ENCODE data around the gene DAP.
"Not testable (repeated sequence)": the region's sequence is repeated elsewhere in the genome, so short reads cannot be mapped to it uniquely, and the experiment has no call there.

DNA sequence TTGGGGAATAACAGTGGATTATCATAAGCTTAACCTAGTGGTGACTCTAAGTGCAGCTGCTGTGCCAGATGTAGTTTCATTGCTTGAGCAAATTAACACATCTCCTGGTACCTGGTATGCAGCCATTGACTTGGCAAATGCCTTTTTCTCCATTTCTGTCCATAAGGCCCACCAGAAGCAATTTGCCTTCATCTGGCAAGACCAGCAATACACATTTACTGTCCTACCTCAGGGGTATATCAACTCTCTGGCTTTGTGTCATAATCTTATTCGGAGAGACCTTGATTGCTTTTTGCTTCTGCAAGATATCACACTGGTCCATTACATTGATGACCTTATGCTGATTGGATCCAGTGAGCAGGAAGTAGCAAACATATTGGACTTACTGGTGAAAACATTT lies 42.4 kb downstream of the DAP start:
- TF ChIP-seq, protein P1, sequence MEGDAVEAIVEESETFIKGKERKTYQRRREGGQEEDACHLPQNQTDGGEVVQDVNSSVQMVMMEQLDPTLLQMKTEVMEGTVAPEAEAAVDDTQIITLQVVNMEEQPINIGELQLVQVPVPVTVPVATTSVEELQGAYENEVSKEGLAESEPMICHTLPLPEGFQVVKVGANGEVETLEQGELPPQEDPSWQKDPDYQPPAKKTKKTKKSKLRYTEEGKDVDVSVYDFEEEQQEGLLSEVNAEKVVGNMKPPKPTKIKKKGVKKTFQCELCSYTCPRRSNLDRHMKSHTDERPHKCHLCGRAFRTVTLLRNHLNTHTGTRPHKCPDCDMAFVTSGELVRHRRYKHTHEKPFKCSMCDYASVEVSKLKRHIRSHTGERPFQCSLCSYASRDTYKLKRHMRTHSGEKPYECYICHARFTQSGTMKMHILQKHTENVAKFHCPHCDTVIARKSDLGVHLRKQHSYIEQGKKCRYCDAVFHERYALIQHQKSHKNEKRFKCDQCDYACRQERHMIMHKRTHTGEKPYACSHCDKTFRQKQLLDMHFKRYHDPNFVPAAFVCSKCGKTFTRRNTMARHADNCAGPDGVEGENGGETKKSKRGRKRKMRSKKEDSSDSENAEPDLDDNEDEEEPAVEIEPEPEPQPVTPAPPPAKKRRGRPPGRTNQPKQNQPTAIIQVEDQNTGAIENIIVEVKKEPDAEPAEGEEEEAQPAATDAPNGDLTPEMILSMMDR (IDR thresholded peaks at IDR 0.05; ENCODE audit: insufficient read depth, low read length, poor library complexity, severe bottlenecking): not testable (repeated sequence)
- TF ChIP-seq EZH2phosphoT487 (conservative IDR thresholded peaks at IDR 0.05; ENCODE audit: low read length): not testable (repeated sequence)

All from SU-DHL-6 (cell line).